ENCODE measurements around the gene MTX2.

GRCh38 chr2:176291809-176292283, 22.6 kb downstream of the MTX2 start:
- TF ChIP-seq, protein P1, sequence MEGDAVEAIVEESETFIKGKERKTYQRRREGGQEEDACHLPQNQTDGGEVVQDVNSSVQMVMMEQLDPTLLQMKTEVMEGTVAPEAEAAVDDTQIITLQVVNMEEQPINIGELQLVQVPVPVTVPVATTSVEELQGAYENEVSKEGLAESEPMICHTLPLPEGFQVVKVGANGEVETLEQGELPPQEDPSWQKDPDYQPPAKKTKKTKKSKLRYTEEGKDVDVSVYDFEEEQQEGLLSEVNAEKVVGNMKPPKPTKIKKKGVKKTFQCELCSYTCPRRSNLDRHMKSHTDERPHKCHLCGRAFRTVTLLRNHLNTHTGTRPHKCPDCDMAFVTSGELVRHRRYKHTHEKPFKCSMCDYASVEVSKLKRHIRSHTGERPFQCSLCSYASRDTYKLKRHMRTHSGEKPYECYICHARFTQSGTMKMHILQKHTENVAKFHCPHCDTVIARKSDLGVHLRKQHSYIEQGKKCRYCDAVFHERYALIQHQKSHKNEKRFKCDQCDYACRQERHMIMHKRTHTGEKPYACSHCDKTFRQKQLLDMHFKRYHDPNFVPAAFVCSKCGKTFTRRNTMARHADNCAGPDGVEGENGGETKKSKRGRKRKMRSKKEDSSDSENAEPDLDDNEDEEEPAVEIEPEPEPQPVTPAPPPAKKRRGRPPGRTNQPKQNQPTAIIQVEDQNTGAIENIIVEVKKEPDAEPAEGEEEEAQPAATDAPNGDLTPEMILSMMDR (IDR thresholded peaks at IDR 0.05): no peak
- no peak for TF ChIP-seq POLR2A (IDR thresholded peaks at IDR 0.05)
